ENCODE data around the gene EIF3F. TPM values are rescaled to one million over a fixed set of nuclear protein-coding genes. Genes with fewer than 3 reads are reported as not detected.

The EIF3F gene
- total RNA-seq, 4 donors from 2014 or later, result 335 to 691 (median 463) TPM

GRCh38 chr11:7994581-7995278 is 7.6 kb downstream of the EIF3F start:
- Histone ChIP-seq H3K36me3 (peaks cover 83% of the 10 kb centered on the region), H3K9me3 (no peaks in the 10 kb centered on the region), H3K27ac (no peak overlapping the region), H3K4me1 (no peaks in the 10 kb centered on the region), H3K4me3 (no peak overlapping the region), H3K27me3 (no peaks in the 10 kb centered on the region)
- WGBS, result 87% methylated on average over 6 of the region's 6 CpGs
- TF ChIP-seq POLR2A (IDR thresholded peaks at IDR 0.05), result no peak
- no peak for TF ChIP-seq EP300 (IDR thresholded peaks at IDR 0.05)
- TF ChIP-seq POLR2AphosphoS5 (IDR thresholded peaks at IDR 0.05), result no peak
- TF ChIP-seq CTCF (IDR thresholded peaks at IDR 0.05), result no peak
- DNase-seq (ENCODE audit: low spot score in 2 of 2), result no peak

GRCh38 chr11:7999795-8000194 is 12.7 kb downstream of the EIF3F start:
- Histone ChIP-seq H3K4me1 (no peaks in the 10 kb centered on the region), H3K36me3 (peaks cover 53% of the 10 kb centered on the region), H3K9me3 (no peaks in the 10 kb centered on the region), H3K4me3 (no peak overlapping the region), H3K27ac (no peak overlapping the region), H3K27me3 (no peaks in the 10 kb centered on the region)
- TF ChIP-seq POLR2A (IDR thresholded peaks at IDR 0.05), result no peak
- no peak for TF ChIP-seq EP300 (IDR thresholded peaks at IDR 0.05)
- no peak for TF ChIP-seq POLR2AphosphoS5 (IDR thresholded peaks at IDR 0.05)
- TF ChIP-seq CTCF (IDR thresholded peaks at IDR 0.05), result no peak
- DNase-seq (ENCODE audit: low spot score in 2 of 2), result no peak
- 91% methylated on average over 10 of the region's 10 CpGs for WGBS

GRCh38 chr11:8000390-8000789 is 13.3 kb downstream of the EIF3F start:
- no peak for TF ChIP-seq CTCF (IDR thresholded peaks at IDR 0.05)
- no peaks in the 10 kb centered on the region for H3K4me1 ChIP-seq
- WGBS, result 92% methylated on average over 5 of the region's 5 CpGs
- H3K36me3 ChIP-seq, result peaks cover 47% of the 10 kb centered on the region
- no peaks in the 10 kb centered on the region for H3K9me3 ChIP-seq
- no peak overlapping the region for H3K4me3 ChIP-seq
- no peak for DNase-seq (ENCODE audit: low spot score in 2 of 2)
- no peaks in the 10 kb centered on the region for H3K27me3 ChIP-seq
- H3K27ac ChIP-seq, result no peak overlapping the region

- H3K4me3 ChIP-seq, result no peak overlapping the region
- WGBS, result 53% methylated on average over 1 of the region's 1 CpG
- DNase-seq (ENCODE audit: low spot score in 2 of 2), result no peak
Observed at GRCh38 chr11:8002676-8003075, 15.5 kb downstream of the EIF3F start.

GRCh38 chr11:8003187-8003586 is 16.1 kb downstream of the EIF3F start:
- Histone ChIP-seq H3K4me3 (no peak overlapping the region), H3K27ac (no peak overlapping the region), H3K27me3 (no peaks in the 10 kb centered on the region), H3K4me1 (no peaks in the 10 kb centered on the region), H3K36me3 (peaks cover 19% of the 10 kb centered on the region), H3K9me3 (no peaks in the 10 kb centered on the region)
- TF ChIP-seq POLR2A (IDR thresholded peaks at IDR 0.05) (no peak), CTCF (IDR thresholded peaks at IDR 0.05) (no peak), EP300 (IDR thresholded peaks at IDR 0.05) (no peak), POLR2AphosphoS5 (IDR thresholded peaks at IDR 0.05) (no peak)
- no peak for DNase-seq (ENCODE audit: low spot score in 2 of 2)
- 70% methylated on average over 7 of the region's 7 CpGs for WGBS

More at GRCh38 chr11:8002676-8003075, 15.5 kb downstream of the EIF3F start:
- Histone ChIP-seq H3K36me3 (peaks cover 24% of the 10 kb centered on the region), H3K27ac (no peak overlapping the region), H3K9me3 (no peaks in the 10 kb centered on the region), H3K4me1 (no peaks in the 10 kb centered on the region), H3K27me3 (no peaks in the 10 kb centered on the region)
- TF ChIP-seq EP300 (IDR thresholded peaks at IDR 0.05), result no peak
- TF ChIP-seq POLR2AphosphoS5 (IDR thresholded peaks at IDR 0.05), result no peak
- no peak for TF ChIP-seq POLR2A (IDR thresholded peaks at IDR 0.05)
- TF ChIP-seq CTCF (IDR thresholded peaks at IDR 0.05), result no peak

Measured in suprapubic skin (tissue), 4 donors.